Coronary artery (tissue), 2 donors: ENCODE results near the gene NRM.
"Not testable (repeated sequence)": the region's sequence is repeated elsewhere in the genome, so short reads cannot be mapped to it uniquely, and the experiment has no call there.

Experiments
- DNase-seq: peaks from one replicate; pipeline ENCODE4 v3.0.0-alpha.2; 2017; ENCODE audit warnings: low spot score
- H3K27ac ChIP-seq, 2 donors: fragments of 200-600 bp; sonication (generic); one replicate each; pipeline ENCODE4 v1.5.1; 2016 to 2019
- H3K4me3 ChIP-seq: fragments of 200-600 bp; sonication (generic); 2 replicates; pipeline ENCODE4 v1.5.1; 2016; ENCODE audit warnings: mild to moderate bottlenecking, moderate library complexity
- CTCF ChIP-seq: fragments of 200-600 bp; sonication (generic); IDR thresholded peaks from one replicate; pipeline ENCODE4 v1.5.1; 2019; ENCODE audit warnings: antibody characterized with exemption

NRM gene

DNA sequence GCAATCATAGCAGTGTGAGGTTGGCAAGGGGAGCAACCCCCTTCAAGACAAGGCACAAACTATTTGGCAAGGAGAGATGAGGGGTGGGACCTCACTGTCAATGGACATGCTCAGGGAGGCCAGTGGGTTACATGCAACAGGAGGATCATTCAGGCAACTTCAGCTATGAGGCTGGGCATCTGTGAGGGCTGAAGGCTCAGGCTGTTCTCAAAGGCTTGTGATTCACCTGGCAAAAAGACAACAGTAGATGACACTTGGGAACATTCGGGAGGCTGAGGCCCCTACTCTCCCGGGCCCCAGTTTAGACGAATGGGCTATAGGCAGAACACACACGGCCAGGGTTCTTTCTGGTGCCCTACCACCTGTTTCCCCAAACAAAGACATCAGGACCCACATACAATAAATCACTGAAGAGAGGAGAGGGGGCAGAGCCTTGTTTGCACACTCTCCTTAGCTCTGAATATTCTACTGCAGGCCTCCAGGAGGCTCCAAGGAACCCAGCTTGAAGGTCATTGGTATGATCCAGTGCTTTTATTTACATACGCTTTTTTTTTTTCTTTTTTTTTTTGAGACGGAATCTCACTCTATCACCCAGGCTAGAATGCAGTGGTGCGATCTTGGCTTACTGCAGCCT lies 37.3 kb upstream of the NRM start:
- Histone ChIP-seq H3K4me3 (no peak overlapping the region), H3K27ac (peak overlapping the region in 1 of 2 donors; percentile 25)
- DNase-seq: no peak
- TF ChIP-seq CTCF: no peak

DNA sequence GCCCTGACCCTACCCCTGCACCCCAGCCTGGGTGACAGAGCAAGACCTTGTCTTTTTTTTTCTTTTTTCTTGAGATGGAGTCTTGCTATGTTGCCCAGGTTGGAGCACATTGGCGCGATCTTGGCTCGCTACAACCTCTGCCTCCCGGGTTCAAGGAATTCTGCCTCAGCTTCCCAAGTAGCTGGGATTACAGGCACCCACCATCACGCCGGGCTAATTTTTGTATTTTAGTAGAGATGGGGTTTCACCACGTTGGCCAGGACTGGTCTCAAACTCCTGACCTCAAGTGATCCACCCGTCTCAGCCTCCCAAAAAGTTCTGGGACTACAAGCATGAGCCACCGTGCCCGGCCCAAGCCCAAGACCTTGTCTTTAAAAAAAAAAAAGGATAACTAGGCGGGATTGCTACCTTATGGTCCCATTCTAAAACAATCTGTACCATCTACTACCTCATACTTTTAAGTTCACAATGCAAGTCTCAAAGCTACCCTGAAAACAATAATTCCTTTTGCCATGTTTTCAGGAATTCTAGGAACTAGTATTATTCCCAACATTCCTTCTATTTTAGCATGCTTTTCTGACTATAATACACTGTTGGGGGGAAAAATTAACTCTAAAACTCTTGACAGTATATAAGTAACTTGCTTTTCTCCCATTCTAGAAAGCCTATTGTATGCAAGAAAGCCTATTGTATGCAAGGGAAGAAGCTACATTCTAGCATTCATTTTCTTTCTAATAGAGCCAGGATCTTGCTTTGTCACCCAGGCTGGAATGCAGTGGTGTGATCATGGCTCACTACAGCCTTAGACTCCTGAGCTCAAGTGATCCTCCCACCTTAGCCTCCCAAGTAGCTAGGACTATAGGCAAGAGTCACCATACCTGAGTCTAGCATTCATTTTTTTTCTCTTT lies 36.0 kb upstream of the NRM start:
- TF ChIP-seq CTCF: no peak
- peak overlapping the region; percentile 1 to 66 for H3K27ac ChIP-seq
- no peak overlapping the region for H3K4me3 ChIP-seq
- DNase-seq: no peak

- no peak for DNase-seq
- Histone ChIP-seq H3K27ac (peak overlapping the region; percentile 1 to 66), H3K4me3 (no peak overlapping the region)
- TF ChIP-seq CTCF: no peak
Measured at GRCh38 chr6:30725713-30726505, 35.1 kb upstream of the NRM start.

- H3K4me3 ChIP-seq: no peak overlapping the region
- no peak for TF ChIP-seq CTCF
- no peak for DNase-seq
- H3K27ac ChIP-seq: peak overlapping the region; percentile 49 to 66
Measured at GRCh38 chr6:30724906-30725667, 34.3 kb upstream of the NRM start.

- Histone ChIP-seq H3K27ac (peak overlapping the region; percentile 49 to 65), H3K4me3 (peak overlapping the region; percentile 19)
- not testable (repeated sequence) for DNase-seq
Measured at GRCh38 chr6:30723843-30724741, 33.3 kb upstream of the NRM start.

DNA sequence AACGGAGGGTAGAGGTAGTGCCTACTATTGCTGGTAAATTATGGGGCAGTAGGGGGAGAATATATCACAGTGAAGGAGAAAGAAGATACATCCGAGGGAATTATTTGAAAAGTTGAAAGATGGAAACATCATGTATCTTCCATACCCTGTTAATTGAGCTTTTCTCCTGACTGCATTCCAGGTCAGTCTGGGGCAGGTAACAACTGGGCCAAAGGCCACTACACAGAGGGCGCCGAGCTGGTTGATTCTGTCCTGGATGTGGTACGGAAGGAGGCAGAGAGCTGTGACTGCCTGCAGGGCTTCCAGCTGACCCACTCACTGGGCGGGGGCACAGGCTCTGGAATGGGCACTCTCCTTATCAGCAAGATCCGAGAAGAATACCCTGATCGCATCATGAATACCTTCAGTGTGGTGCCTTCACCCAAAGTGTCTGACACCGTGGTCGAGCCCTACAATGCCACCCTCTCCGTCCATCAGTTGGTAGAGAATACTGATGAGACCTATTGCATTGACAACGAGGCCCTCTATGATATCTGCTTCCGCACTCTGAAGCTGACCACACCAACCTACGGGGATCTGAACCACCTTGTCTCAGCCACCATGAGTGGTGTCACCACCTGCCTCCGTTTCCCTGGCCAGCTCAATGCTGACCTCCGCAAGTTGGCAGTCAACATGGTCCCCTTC lies 32.5 kb upstream of the NRM start:
- Histone ChIP-seq H3K27ac (peak overlapping the region; percentile 65 to 92), H3K4me3 (peak overlapping the region; percentile 19)
- DNase-seq: not testable (repeated sequence)
